ENCODE results near the gene RINL.
A peak's percentile ranks its signal among the peaks of the same experiment; 100 is the strongest.
"Not testable (repeated sequence)": the region's sequence is repeated elsewhere in the genome, so short reads cannot be mapped to it uniquely, and the experiment has no call there.

The RINL gene

DNA sequence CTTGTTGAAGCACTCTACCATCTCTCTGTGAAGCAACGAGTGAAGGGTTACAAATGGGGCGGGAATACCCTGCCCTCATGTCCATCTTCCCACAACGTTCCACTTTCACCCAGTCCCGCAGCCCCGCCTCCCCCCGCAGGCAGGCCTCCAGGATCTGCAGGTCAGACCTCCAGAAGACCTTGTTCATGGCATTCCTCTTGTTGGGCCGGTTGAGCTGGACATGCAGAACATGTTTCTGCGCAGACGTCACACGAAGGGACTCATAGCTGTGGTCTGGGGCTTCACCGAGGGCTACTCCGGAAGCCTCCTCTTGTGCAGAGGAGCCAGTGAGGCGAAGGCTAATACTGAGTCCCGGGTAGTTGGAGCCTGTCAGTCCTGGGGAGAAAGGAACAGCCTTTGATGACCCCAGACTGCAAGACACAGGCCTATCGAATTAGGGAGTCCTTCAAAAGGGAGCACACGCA lies 46.9 kb downstream of the RINL start:
- peak; percentile 57 for DNase-seq

DNA sequence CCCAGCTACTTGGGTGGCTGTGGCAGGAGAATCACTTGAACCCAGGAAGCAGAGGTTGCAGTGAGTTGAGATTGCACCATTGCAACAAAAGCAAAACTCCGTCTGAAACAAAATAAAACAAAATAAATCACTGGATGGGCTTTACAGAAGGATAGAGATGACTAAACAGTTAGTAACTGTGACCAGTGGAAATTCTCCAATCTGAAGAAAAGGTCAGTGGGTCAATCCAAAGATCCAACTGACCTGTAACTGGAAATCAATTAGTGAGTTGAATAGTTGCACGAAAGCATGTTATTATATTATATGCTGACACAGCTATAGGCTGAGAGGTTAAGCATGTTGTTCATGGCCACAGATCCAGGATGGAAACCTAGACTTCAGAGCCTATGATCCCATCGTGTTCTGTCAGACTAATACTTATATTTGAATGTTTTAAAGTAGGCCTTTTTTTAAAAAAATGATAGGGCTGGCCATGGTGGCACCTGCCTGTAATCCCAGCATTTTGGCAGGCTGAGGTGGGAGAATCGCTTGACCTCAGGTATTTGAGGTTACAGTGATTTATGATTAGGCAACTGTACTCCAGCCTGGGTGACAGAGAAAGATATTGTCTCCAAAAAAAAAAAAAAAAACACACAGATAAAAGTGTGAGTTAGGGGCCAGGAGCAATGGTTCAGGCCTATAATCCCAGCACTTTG lies 47.9 kb downstream of the RINL start:
- DNase-seq: no peak

- not testable (repeated sequence) for DNase-seq
Measured at GRCh38 chr19:38829203-38829602, 48.9 kb downstream of the RINL start.

DNA sequence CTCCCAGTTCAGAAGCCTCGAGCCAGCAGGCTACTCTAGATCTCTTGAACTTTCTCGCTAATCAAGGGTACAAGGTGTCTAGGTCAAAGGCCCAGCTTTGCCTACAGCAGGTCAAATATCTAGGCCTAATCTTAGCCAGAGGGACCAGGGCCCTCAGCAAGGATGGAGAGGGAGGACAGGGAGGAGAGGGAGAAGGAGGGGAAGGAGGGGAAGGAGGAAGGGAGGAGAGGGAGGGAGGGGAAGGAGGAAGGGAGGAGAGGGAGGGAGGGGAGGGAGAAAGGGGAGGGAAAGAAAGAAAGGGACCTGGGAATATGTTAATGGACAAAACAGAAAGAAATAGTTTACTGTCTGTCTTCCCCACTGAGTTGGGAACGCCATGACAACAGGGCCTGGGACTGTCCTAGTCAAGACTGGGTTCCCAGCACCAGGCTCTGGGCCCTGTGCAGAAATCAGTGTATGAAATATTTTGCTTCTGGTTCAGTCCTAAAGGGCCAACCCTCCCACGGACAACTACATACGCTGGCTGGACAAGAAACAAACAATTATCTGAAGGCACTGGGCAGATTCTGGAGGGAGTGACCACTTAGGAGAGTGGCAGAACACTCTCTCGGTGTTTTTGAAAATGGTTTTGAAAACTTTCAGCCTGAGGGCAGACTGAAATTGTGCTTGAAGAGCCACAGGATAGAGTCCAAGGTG lies 51.1 kb downstream of the RINL start:
- DNase-seq: no peak

DNA sequence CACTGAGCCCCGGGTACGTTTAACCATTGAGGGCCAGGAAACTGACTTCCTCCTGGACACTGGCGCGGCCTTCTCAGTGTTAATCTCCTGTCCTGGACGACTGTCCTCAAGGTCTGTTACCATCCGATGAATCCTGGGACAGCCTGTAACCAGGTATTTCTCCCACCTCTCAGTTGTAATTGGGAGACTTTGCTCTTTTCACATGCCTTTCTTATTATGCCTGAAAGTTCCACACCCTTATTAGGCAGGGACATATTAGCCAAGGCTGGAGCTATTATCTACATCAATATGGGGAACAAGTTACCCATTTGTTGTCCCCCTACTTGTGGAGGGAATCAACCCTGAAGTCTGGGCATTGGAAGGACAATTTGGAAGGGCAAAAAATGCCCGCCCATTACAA lies 52.1 kb downstream of the RINL start:
- DNase-seq: not testable (repeated sequence)

DNA sequence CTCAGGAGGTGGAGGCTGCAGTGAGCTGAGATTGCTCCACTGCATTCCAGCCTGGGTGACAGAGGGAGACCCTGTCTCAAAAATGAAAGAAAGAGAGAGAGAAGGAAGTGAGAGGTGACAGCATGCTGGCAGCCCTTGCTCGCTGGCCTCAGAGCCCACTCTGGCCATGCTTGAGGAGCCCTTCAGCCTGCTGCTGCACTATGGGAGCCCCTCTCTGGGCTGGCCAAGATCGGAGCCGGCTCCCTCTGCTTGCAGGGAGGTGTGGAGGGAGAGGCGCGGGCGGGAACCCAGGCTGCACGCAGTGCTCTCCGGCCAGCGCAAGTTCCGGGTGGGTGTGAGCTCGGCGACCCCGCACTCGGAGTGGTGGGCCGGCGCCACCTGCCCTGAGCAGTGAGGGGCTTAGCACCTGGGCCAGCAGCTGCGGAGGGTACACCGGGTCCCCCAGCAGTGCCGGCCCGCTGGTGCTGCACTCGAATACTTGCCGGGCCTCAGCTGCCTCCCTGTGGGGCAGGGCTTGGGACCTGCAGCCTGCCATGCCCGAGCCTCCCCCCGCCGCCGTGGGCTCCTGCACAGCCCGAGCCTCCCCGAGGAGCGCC lies 56.7 kb downstream of the RINL start:
- not testable (repeated sequence) for DNase-seq

GRCh38 chr19:38819231-38819920 lies 58.7 kb downstream of the RINL start:
- DNase-seq: no peak

All from stimulated activated CD8-positive, alpha-beta memory T cell treated with anti-CD3 and anti-CD28 coated beads, Interleukin-4, amount 100 ng/mL, for 48 hours (primary cell).